WI38 (cell line): ENCODE results near the gene DDOST.
A peak's percentile ranks its signal among the peaks of the same experiment; 100 is the strongest.

ENCODE experiments used
- H3K4me3 ChIP-seq: 2 replicates; pipeline ENCODE4 v1.5.1; 2011; ENCODE audit warnings: low read depth, mild to moderate bottlenecking, control low read depth, low read length
- CTCF ChIP-seq: IDR thresholded peaks from 2 replicates; pipeline ENCODE4 v1.5.1; 2012; ENCODE audit warnings: low read depth, mild to moderate bottlenecking, control low read depth, low read length

DDOST gene

GRCh38 chr1:20699558-20699957 lies 38.4 kb upstream of the DDOST start:
- no peak for TF ChIP-seq CTCF
- no peak overlapping the region for H3K4me3 ChIP-seq

- TF ChIP-seq CTCF = no peak
- peak overlapping the region; percentile 20; the same call in 1 of the 2 replicates for H3K4me3 ChIP-seq
Measured at GRCh38 chr1:20698195-20698910, 37.2 kb upstream of the DDOST start.

GRCh38 chr1:20697563-20697962 lies 36.4 kb upstream of the DDOST start:
- no peak for TF ChIP-seq CTCF
- H3K4me3 ChIP-seq = peak overlapping the region; percentile 63

- TF ChIP-seq CTCF = peak; percentile 59
- peak overlapping the region; percentile 63 for H3K4me3 ChIP-seq
Measured at GRCh38 chr1:20696397-20697333, 35.5 kb upstream of the DDOST start.

- H3K4me3 ChIP-seq = no peak overlapping the region
- TF ChIP-seq CTCF = no peak
Measured at GRCh38 chr1:20695515-20695914, 34.3 kb upstream of the DDOST start.

GRCh38 chr1:20693623-20694022 lies 32.5 kb upstream of the DDOST start:
- H3K4me3 ChIP-seq = no peak overlapping the region
- no peak for TF ChIP-seq CTCF

GRCh38 chr1:20691872-20692271 lies 30.7 kb upstream of the DDOST start:
- TF ChIP-seq CTCF = no peak
- H3K4me3 ChIP-seq = no peak overlapping the region
